Measurements from ENCODE around the gene NUDT19. TPM values are rescaled to one million over a fixed set of nuclear protein-coding genes. Genes with fewer than 3 reads are reported as not detected.
"Not testable (repeated sequence)": the region's sequence is repeated elsewhere in the genome, so short reads cannot be mapped to it uniquely, and the experiment has no call there.

NUDT19 gene
- total RNA-seq = 5.1 TPM

DNA sequence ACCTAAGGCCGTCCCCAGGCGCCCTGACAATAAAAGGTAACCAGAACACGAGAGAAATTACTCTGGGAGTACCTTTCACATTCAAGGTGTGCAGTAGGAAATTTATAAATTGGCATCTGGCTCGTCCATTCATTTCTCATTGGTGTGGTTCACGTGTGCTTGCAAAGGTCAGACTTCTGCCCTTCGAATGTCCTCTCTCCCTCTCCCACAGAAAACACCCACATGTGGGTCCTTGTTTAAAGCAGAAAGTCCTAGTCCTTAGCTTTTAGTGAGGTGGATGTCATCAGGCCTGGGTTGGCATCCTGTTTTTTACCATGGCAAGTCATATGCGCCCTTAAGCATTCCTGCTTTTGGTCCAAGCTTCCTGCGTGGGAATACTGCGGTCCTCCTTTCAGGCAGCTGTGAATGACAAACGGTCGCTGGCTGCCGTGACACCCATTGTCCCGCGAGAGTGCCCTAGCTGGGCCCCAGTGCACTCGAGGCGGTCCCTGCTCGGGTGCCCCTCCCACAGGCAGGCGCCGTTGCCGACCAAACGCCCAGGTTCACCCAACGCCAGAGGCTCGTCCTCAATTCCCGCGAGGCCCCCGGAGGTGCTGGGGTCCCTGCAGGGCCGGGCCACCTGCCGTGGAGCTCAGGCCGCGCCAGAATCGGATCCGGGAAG is at the start of gene NUDT19:
TSS of gene NUDT19 (plus strand) at position 531 of the 661 bp plus-strand sequence. CDS start 140 bp downstream, outside the sequence.
- ATAC-seq (peak; percentile 95), DNase-seq (ENCODE audit: low spot score) (peak; percentile 83)
- intact Hi-C loops (cut with DNase I) = no loop called here

DNA sequence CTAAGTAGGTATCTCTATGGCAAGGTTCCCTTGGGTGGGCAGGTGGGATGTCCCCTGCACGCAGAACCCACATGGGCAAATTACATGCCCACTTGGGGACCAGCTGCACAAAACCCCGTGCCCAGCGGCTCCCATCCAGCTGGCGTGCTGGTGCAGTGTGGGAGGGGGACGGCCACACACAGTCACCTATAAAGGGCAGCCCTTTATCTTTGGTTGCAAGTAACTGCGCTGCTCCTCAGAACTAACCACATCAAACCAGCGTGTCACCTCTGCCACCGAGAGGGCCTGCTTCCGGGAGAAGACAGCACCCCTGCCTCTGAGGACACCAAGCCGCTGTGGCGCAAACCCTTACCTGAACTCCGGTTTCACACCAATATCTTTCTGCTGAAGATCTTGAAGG is 48.9 kb upstream of the NUDT19 start:
- ATAC-seq = no peak
- DNase-seq (ENCODE audit: low spot score) = no peak
- intact Hi-C loops (cut with DNase I) = no loop called here

DNA sequence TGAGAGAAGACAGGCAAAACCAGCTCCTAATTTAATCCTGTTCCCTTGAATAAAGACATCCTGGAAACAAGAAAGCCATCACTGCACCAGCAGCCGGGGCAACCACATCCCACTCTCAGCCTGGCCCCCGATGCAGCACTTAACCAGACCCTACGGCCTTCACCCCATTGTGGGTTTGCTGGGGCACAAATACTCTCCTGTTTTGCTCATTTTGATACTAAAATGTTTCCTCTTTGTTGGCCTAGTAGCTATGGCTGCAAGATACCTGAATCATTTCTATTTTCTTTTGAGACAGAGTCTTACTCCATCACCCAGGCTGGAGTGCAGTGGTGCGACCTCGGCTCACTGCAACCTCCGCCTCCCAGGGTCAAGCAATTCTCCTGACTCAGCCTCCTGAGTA is 45.1 kb upstream of the NUDT19 start:
- DNase-seq (ENCODE audit: low spot score) (no peak), ATAC-seq (no peak)
- intact Hi-C loops (cut with DNase I) = no loop called here

DNA sequence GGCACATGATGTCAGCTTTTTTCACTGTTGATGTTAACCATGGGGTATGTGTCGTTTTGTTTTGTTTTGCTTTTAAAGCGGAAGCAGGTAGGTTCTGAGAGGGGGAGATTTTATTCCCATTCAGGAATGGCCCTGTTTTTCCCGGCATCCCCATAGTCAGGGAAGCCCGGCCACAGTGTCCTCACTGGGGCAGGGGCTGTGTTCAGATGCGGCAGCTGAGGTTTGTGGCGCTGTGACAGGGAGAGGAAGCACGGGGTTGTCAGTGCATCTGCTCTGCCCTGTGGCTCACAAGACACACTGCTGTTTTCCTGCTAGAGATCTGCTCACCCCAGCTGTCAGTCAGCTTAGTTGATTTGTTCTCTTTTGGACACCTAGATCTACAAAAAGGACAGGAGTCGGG is 44.3 kb upstream of the NUDT19 start:
- intact Hi-C loops (cut with DNase I) = no loop called here
- ATAC-seq (no peak), DNase-seq (ENCODE audit: low spot score) (no peak)

- DNase-seq (ENCODE audit: low spot score) = no peak
- intact Hi-C loops (cut with DNase I) = no loop called here
- ATAC-seq = no peak
Observed at GRCh38 chr19:32649751-32650150, 41.9 kb upstream of the NUDT19 start.

DNA sequence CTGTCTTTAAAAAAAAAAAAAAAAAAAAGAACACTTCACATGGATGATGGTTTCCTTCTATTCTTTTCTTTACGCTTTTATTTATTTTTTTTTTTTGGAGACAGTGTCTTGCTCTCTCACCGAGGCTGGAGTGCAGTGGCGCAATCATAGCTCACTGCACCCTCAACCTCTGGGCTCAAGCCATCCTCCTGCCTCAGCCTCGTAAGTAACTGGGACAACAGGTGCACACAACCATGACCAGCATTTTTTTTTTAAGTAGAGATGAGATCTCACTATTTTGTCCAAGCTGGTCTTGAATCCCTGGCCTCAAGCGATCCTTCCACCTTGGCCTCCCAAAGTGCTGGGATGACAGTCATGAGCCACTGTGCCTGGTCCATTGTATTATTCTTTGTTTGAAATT is 41.0 kb upstream of the NUDT19 start:
- intact Hi-C loops (cut with DNase I) = no loop called here
- ATAC-seq (no peak), DNase-seq (ENCODE audit: low spot score) (no peak)

DNA sequence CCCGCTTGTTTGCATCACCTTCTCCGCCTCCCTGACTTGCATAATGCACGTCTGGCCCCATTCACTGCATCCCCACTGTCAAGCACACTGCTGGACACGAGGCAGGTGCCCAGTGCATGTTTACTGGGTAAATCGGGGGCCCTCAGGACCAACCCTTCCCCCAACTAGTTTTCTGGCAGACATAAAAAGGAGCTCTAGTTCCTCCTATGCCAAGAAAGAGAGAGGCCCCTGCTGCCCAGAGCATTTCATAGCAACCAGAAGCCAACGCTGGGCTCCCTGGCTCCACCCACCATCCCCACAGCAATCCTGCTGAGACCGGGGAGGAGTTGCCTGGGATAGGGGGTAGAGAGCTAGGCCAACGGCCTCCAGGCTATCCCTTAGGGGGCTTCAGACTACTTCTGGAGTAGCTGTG is 39.9 kb upstream of the NUDT19 start:
- no peak for DNase-seq (ENCODE audit: low spot score)
- peak; percentile 58 for ATAC-seq
- intact Hi-C loops (cut with DNase I) = no loop called here

DNA sequence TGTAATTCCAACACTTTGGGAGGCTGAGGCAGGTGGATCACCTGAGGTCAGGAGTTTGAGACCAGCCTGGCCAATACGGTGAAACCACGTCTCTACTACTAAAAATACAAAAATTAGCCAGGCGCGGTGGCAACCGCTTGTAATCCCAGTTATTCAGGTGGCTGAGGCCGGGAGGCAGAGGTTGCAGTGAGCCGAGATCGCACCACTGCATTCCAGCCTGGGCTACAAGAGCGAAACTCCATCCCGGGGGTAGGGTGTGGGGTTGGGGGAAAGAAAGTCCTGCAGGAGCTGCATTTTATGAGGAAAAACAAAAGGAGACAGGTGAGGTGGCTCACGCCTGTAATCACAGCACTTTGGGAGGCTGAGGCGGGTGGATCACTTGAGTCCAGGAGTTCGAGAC is 39.3 kb upstream of the NUDT19 start:
- intact Hi-C loops (cut with DNase I); ATAC-seq; DNase-seq (ENCODE audit: low spot score): not testable (repeated sequence)

DNA sequence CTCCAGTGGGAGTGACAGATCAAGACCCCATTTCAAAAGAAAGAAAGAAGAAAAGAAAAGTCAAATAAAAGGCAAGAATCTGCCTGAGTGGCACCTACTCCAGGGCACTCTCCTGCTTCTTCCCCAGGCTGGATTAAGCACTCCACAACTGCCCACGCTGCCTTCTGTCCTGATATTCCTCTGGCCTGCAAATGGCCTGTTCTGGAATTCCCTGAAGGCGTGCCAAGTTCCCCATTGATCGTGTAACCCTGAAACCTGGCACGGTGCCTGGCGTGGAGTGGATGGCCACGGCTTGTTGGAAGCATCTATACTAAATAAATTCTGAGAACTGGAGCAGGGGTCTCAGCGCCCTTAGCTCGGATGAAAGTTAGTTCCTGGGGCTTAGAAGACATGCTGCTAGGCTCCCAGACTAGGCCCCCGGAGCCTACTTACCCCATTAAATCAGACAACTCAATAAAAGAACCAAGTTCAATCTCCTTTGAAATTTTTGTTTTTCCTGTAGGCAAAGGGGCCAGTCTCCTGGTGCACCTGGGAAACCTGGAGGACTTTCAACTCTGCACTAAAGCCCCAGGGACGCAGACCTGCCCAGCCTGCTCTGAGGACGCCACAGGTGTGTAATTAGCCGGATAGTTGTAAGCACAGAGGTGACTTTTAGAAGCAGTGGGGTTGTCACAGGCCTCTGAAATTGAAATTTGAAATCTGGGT is 38.6 kb upstream of the NUDT19 start:
- intact Hi-C loops (cut with DNase I) = no loop called here
- ATAC-seq (peak; percentile 39), DNase-seq (ENCODE audit: low spot score) (peak; percentile 73)

GRCh38 chr19:32653599-32653915 is 38.1 kb upstream of the NUDT19 start:
- intact Hi-C loops (cut with DNase I) = no loop called here
- no peak for DNase-seq (ENCODE audit: low spot score)
- no peak for ATAC-seq

GRCh38 chr19:32656379-32656778 is 35.2 kb upstream of the NUDT19 start:
- ATAC-seq; DNase-seq (ENCODE audit: low spot score); intact Hi-C loops (cut with DNase I): not testable (repeated sequence)

DNA sequence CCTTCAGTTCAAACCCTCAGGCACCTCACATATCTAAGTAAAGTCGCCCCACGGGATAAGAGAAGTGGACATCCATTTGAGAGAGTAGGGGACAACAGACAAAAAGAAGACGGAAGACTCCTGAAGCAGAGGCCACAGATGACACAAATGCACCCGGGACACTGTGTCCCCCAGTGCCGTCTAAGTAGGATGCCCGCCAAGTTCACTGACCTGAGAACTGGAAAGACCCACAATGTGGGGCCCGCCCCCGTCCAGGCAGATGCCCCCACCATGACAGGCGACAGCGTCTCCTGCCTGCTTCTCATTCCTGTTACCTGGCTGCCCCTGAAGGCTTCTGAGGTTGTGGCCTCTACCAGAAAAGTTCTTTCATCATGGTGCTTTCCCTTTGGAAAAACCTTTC is 33.5 kb upstream of the NUDT19 start:
- no peak for ATAC-seq
- intact Hi-C loops (cut with DNase I) = no loop called here
- no peak for DNase-seq (ENCODE audit: low spot score)

GRCh38 chr19:32658527-32658926 is 33.1 kb upstream of the NUDT19 start:
- DNase-seq (ENCODE audit: low spot score) = no peak
- intact Hi-C loops (cut with DNase I) = no loop called here
- ATAC-seq = no peak

DNA sequence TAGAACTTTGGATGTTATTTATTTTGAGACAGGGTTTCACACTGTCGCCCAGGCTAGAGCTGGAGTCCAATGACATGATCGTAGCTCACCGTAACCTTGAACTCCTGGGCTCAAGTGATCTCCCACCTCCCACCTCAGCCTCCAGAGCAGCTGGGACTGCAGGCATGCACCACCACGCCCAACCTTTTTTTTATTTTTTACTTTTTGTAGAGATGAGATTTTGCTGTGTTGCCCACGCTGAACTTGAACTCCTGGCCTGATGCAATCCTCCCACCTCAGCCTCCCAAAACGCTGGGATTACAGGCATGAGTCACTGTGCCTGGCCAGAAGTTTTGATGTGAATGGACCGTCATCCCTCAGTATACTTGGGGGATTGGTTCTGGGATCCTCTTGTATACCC is 30.3 kb upstream of the NUDT19 start:
- intact Hi-C loops (cut with DNase I) = no loop called here
- no peak for ATAC-seq
- no peak for DNase-seq (ENCODE audit: low spot score)

DNA sequence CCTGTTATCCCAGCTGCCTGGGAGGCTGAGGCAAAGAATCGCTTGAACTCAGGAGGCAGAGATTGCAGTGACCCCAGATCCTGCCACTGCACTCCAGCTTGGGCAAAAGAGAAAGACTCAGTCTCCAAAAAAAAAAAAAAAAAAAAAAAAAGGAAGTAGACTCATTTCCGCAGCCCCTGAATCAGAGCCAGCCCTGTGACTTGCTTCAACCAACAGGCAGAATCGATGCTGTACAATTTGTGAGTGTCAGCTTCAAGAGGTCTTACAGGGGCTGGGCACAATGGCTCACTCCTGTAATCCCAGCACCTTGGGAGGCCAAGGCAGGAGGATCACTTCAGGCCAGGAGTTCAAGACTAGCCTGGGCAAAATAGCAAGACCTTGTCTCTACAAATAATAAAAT is 29.4 kb upstream of the NUDT19 start:
- ATAC-seq (no peak), DNase-seq (ENCODE audit: low spot score) (no peak)
- intact Hi-C loops (cut with DNase I) = no loop called here

DNA sequence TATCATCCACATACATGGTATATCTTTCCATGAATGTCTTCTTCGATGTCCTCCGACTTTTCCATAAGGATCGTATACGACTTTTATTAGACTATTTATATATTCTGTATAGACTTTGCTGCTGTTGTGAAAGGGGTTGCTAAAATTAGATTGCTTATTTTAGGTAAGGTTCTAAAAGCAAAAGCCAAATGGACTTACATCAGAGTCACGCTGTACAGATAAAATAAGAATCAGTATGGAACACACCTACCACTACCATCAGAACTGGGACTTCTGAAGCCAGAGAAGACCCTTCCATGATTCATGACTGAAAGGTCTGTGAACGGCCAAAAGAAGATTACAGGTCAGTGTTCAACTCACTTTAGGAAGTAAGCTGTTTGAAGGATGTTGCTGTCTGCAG is 25.5 kb upstream of the NUDT19 start:
- intact Hi-C loops (cut with DNase I) = no loop called here
- no peak for ATAC-seq
- DNase-seq (ENCODE audit: low spot score) = no peak

GRCh38 chr19:32669310-32669709 is 22.3 kb upstream of the NUDT19 start:
- intact Hi-C loops (cut with DNase I) = no loop called here
- no peak for DNase-seq (ENCODE audit: low spot score)

GRCh38 chr19:32671883-32672593 is 19.6 kb upstream of the NUDT19 start:
- ATAC-seq = no peak
- no peak for DNase-seq (ENCODE audit: low spot score)
- intact Hi-C loops (cut with DNase I) = loop anchor here (10.0 kb wide), 1 partner anchor 1473 kb away; no protein-coding TSS in a partner anchor

More at GRCh38 chr19:32669310-32669709, 22.3 kb upstream of the NUDT19 start:
- no peak for ATAC-seq

DNA sequence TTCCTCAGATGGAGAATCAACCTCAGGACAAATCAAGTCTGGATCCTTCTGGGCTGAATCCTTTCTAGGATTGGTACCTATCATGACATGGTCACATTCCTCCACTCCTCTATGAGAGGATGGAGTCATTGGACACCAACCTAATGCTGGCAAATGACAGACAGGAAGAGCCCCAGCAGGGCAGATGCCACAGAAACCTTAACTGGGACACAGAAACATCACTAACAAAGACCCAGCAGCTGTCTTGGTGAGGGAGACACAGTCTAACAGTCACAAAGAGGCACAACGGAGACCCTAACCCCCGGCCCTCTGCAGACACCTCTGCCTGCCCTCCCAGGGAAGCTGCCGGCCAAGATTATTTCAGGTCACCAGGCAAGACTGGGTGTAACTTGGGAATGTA is 18.8 kb upstream of the NUDT19 start:
- DNase-seq (ENCODE audit: low spot score) = no peak
- intact Hi-C loops (cut with DNase I) = loop anchor here (10.0 kb wide), 1 partner anchor 1472 kb away; no protein-coding TSS in a partner anchor
- no peak for ATAC-seq

- no peak for DNase-seq (ENCODE audit: low spot score)
- intact Hi-C loops (cut with DNase I) = loop anchor here (10.0 kb wide), 1 partner anchor 1471 kb away; no protein-coding TSS in a partner anchor
- ATAC-seq = no peak
Observed at GRCh38 chr19:32673573-32673972, 18.0 kb upstream of the NUDT19 start.

Data from sciatic nerve (tissue), 2 donors.